Lung (tissue), 12 donors: Measurements from ENCODE around the gene DYRK3. TPM values are rescaled to one million over a fixed set of nuclear protein-coding genes. Genes with fewer than 3 reads are reported as not detected.
A peak's percentile ranks its signal among the peaks of the same experiment; 100 is the strongest.

Experiments
- ATAC-seq: fragments of 200-7000 bp; cut with Tn5 transposase; one replicate; pipeline ENCODE4 v1.9.1; 2020; ENCODE audit warnings: moderate number of reproducible peaks; ENCODE audit not compliant: insufficient read depth, low FRiP score
- DNase-seq, 3 donors: peaks; one replicate each; pipeline ENCODE4 v3.0.0-alpha.2; 2013 to 2017
- H3K27ac ChIP-seq, 2 donors: one replicate each; pipeline ENCODE4 v1.5.1; 2013; ENCODE audit warnings: mild to moderate bottlenecking in 2 of 2, moderate library complexity in 2 of 2, control low read depth in 1 of 2, inconsistent platforms in 1 of 2, low read depth in 1 of 2, low read length in 1 of 2
- H3K27me3 ChIP-seq, 3 donors: one replicate each; pipeline ENCODE4 v1.5.1; 2013; ENCODE audit warnings: low read length in 2 of 3; ENCODE audit not compliant: control insufficient read depth in 3 of 3, insufficient read depth in 3 of 3
- H3K36me3 ChIP-seq, 4 donors: one replicate each; pipeline ENCODE4 v1.5.1; 2013; ENCODE audit warnings: low read length in 4 of 4, mild to moderate bottlenecking in 1 of 4, moderate library complexity in 1 of 4; ENCODE audit not compliant: control insufficient read depth in 4 of 4, insufficient read depth in 4 of 4
- H3K4me1 ChIP-seq, 5 donors: one replicate each; pipeline ENCODE4 v1.5.1; 2013; ENCODE audit warnings: low read length in 5 of 5, mild to moderate bottlenecking in 2 of 5, moderate library complexity in 1 of 5; ENCODE audit not compliant: control insufficient read depth in 5 of 5, insufficient read depth in 5 of 5
- H3K4me3 ChIP-seq: one replicate; pipeline ENCODE4 v1.5.1; 2013; ENCODE audit warnings: mild to moderate bottlenecking, control low read depth, moderate library complexity
- H3K9ac ChIP-seq, 2 donors: one replicate each; pipeline ENCODE4 v1.5.1; 2013; ENCODE audit warnings: low read length in 2 of 2, control low read depth in 1 of 2; ENCODE audit not compliant: insufficient read depth in 1 of 2
- H3K9me3 ChIP-seq, 4 donors: one replicate each; pipeline ENCODE4 v1.5.1; 2013; ENCODE audit warnings: low read length in 3 of 4, mild to moderate bottlenecking in 1 of 4, moderate library complexity in 1 of 4; ENCODE audit not compliant: control insufficient read depth in 4 of 4, insufficient read depth in 3 of 4
- WGBS, 2 donors: extraction: QIAGEN DNeasy Blood & Tissue Kit; methylation state at CpG; one replicate each; pipeline ENCODE4 v1.1.7; 2013; 5-methylcytosine and 5-hydroxymethylcytosine counted together
- polyA plus RNA-seq, 2 donors: library from polyadenylated mRNA; stranded (reverse); fragments of 200-250 nt; gene quantifications; one replicate each; pipeline ENCODE4 v1.2.1, GENCODE V29; 2013
- total RNA-seq, 2 donors: library from RNA; depleted of rRNA in 1 of 2; stranded (reverse); fragments of >200 nt in 1 of 2; gene quantifications; one replicate each; pipeline ENCODE4 v1.2.1, GENCODE V29; 2014 to 2021
- TF ChIP-seq, protein P1 (sequence below): IDR thresholded peaks from 2 replicates; pipeline ENCODE4 v1.5.1; 2012; ENCODE audit warnings: mild to moderate bottlenecking; ENCODE audit errors: control extremely low read depth, extremely low read depth
- donor health status: control.
- donor health status: control.
- donor health status: Bipolar disorder and iron deficiency.
- donor health status: healthy.
- donor health status: DM: yes; HTN: yes; CAD: no.

DYRK3 gene
- total and polyA plus RNA-seq, 4 donors: 4.6 to 13.0 (median 8.8) TPM

DNA sequence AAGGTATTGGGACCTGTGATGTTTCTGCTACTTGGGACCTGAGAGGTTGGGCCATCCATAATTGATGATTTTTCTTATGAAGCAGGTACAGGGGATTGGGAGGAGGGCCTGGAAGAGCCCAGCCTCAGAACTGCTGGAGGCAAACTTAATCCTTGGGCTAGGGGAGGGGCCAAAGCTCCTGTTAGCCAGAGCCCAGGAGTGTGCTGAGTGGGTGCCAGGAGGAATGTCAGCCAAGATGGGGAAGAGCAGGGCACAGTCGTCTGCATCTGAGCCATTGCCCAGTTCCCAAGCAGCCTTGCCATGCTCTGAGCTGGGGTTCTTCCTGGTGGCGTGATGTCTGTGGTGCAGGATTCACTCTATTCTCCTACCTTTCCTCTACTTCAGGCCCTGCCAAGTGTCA is 55.2 kb downstream of the DYRK3 start:
- TF ChIP-seq, protein P1, sequence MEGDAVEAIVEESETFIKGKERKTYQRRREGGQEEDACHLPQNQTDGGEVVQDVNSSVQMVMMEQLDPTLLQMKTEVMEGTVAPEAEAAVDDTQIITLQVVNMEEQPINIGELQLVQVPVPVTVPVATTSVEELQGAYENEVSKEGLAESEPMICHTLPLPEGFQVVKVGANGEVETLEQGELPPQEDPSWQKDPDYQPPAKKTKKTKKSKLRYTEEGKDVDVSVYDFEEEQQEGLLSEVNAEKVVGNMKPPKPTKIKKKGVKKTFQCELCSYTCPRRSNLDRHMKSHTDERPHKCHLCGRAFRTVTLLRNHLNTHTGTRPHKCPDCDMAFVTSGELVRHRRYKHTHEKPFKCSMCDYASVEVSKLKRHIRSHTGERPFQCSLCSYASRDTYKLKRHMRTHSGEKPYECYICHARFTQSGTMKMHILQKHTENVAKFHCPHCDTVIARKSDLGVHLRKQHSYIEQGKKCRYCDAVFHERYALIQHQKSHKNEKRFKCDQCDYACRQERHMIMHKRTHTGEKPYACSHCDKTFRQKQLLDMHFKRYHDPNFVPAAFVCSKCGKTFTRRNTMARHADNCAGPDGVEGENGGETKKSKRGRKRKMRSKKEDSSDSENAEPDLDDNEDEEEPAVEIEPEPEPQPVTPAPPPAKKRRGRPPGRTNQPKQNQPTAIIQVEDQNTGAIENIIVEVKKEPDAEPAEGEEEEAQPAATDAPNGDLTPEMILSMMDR: no peak
- Histone ChIP-seq H3K4me3 (no peak overlapping the region), H3K4me1 (peaks cover 30 to 64% (median 48%) of the 10 kb centered on the region in 5 donors), H3K9me3 (no peaks in the 10 kb centered on the region), H3K9ac (no peak overlapping the region), H3K27me3 (no peaks in the 10 kb centered on the region), H3K36me3 (peaks cover 0 to 6% (median 0%) of the 10 kb centered on the region in 4 donors), H3K27ac (peak overlapping the region in 1 of 2 donors; percentile 99)
- 61 to 67% methylated on average over 2 of the region's 2 CpGs for WGBS, 2 donors
- DNase-seq (no peak), ATAC-seq (no peak)

GRCh38 chr1:206691604-206692003 is 56.3 kb downstream of the DYRK3 start:
- TF ChIP-seq, protein P1: no peak
- peaks cover 28 to 64% (median 42%) of the 10 kb centered on the region in 5 donors for H3K4me1 ChIP-seq
- H3K9ac ChIP-seq: no peak overlapping the region
- H3K36me3 ChIP-seq: peaks cover 0 to 6% (median 0%) of the 10 kb centered on the region in 4 donors
- ATAC-seq (no peak), DNase-seq (no peak)
- H3K4me3 ChIP-seq: no peak overlapping the region
- peak overlapping the region in 1 of 2 donors; percentile 85 for H3K27ac ChIP-seq
- H3K27me3 ChIP-seq: no peaks in the 10 kb centered on the region
- WGBS, 2 donors: 60 to 63% methylated on average over 8 of the region's 8 CpGs
- no peaks in the 10 kb centered on the region for H3K9me3 ChIP-seq

- no peak overlapping the region for H3K4me3 ChIP-seq
- TF ChIP-seq, protein P1: no peak
These were observed 57.7 kb downstream of the DYRK3 start for GRCh38 chr1:206693029-206693428.

DNA sequence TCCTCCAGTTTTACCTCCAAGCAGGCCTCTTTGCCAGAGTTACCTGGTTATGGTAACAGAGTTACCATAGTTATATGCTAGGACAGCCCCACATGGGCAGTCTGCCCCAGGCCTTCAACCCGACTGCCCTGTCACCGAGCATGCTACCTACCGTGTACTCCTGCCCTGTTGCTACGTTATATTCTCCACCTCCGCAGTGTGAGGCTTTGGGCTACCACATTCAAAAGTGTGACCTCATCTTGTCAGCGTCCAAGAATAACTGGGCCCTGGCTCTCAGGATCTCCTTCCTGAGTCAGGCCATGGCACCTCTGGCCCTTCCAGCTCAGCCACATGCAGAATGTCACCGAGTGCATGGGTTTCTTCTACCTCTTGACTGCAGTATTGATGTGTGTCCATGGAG is 58.3 kb downstream of the DYRK3 start:
- TF ChIP-seq, protein P1: no peak
- Histone ChIP-seq H3K4me3 (no peak overlapping the region), H3K27ac (peak overlapping the region; percentile 37 to 93), H3K9ac (no peak overlapping the region), H3K9me3 (no peaks in the 10 kb centered on the region), H3K4me1 (peaks cover 17 to 60% (median 24%) of the 10 kb centered on the region in 5 donors), H3K36me3 (peaks cover 0 to 6% (median 0%) of the 10 kb centered on the region in 4 donors), H3K27me3 (no peaks in the 10 kb centered on the region)
- WGBS, 2 donors: 79 to 88% methylated on average over 7 of the region's 7 CpGs
- no peak for ATAC-seq
- DNase-seq: no peak

More at GRCh38 chr1:206693029-206693428, 57.7 kb downstream of the DYRK3 start:
- 44 to 45% methylated on average over 10 of the region's 10 CpGs for WGBS, 2 donors
- no peak overlapping the region for H3K9ac ChIP-seq
- peaks cover 17 to 64% (median 27%) of the 10 kb centered on the region in 5 donors for H3K4me1 ChIP-seq
- H3K36me3 ChIP-seq: peaks cover 0 to 6% (median 0%) of the 10 kb centered on the region in 4 donors
- H3K27ac ChIP-seq: peak overlapping the region; percentile 37 to 93
- no peaks in the 10 kb centered on the region for H3K27me3 ChIP-seq
- DNase-seq (peak; percentile 41 to 73 (median 44)), ATAC-seq (no peak)
- no peaks in the 10 kb centered on the region for H3K9me3 ChIP-seq
